IMR-90 (cell line): ENCODE results near the gene PLXNA4. TPM values are rescaled to one million over a fixed set of nuclear protein-coding genes. Genes with fewer than 3 reads are reported as not detected.

ENCODE experiments used
- ATAC-seq: fragments of 200-7000 bp; cut with Tn5 transposase; 2 replicates; pipeline ENCODE4 v1.9.1; 2020; ENCODE audit warnings: low read depth, mild to moderate bottlenecking, moderate library complexity
- BruUV-seq: library from RNA; stranded (reverse); fragments of 400-500 nt; replicated peaks from 2 replicates; lab custom pipeline; 2021; lab: Mats Ljungman, UMichigan
- CTCF ChIA-PET: fragments of 300-600 bp; formaldehyde crosslinking; extraction: SDS; loops from one replicate; lab custom pipeline; 2021; ENCODE audit warnings: antibody characterized with exemption; lab: Yijun Ruan, JAX
- POLR2A ChIA-PET: fragments of 300-600 bp; sonication (Branson Sonifier 250); formaldehyde crosslinking; loops from one replicate; lab custom pipeline; 2022; ENCODE audit warnings: antibody characterized with exemption; ENCODE audit not compliant: unreplicated experiment; lab: Charles Lee
- DNase-seq: peaks from one replicate; pipeline ENCODE4 v3.0.0; 2013
- H2AFZ ChIP-seq: replicated peaks from 2 replicates; pipeline ENCODE3; 2013; ENCODE audit warnings: low read length, mild to moderate bottlenecking; ENCODE audit not compliant: poor library complexity
- H2AK5ac ChIP-seq: 2 replicates; pipeline ENCODE4 v1.6.1; 2013; ENCODE audit warnings: low read depth, low read length, inconsistent platforms
- H2AK9ac ChIP-seq: replicated peaks from 2 replicates; pipeline ENCODE3; 2013; ENCODE audit warnings: mild to moderate bottlenecking, low read depth, low read length, moderate library complexity; ENCODE audit not compliant: poor library complexity
- H2BK120ac ChIP-seq: 2 replicates; pipeline ENCODE4 v1.6.1; 2013; ENCODE audit warnings: low read depth, low read length, inconsistent platforms
- H2BK15ac ChIP-seq: 3 replicates; pipeline ENCODE4 v1.6.1; 2013; ENCODE audit warnings: low read depth, low read length, inconsistent platforms
- H2BK20ac ChIP-seq: 2 replicates; pipeline ENCODE4 v1.6.1; 2013; ENCODE audit warnings: low read depth, mild to moderate bottlenecking, inconsistent platforms, low read length, moderate library complexity
- H2BK5ac ChIP-seq: 2 replicates; pipeline ENCODE4 v1.6.1; 2013; ENCODE audit warnings: mild to moderate bottlenecking, low read depth, low read length, inconsistent platforms; ENCODE audit not compliant: poor library complexity, severe bottlenecking
- H3K14ac ChIP-seq: replicated peaks from 2 replicates; pipeline ENCODE4 v1.6.1; 2013; ENCODE audit warnings: low read depth, low read length, inconsistent platforms
- H3K18ac ChIP-seq: 2 replicates; pipeline ENCODE4 v1.6.1; 2013; ENCODE audit warnings: low read depth, low read length, control low read depth
- H3K23ac ChIP-seq: 2 replicates; pipeline ENCODE4 v1.6.1; 2013; ENCODE audit warnings: low read depth, low read length, inconsistent platforms
- H3K27ac ChIP-seq: 2 replicates; pipeline ENCODE4 v1.5.1; 2013; ENCODE audit warnings: mild to moderate bottlenecking, control low read depth, low read length; ENCODE audit not compliant: insufficient read depth
- H3K27me3 ChIP-seq: 2 replicates; pipeline ENCODE4 v1.6.1; 2013; ENCODE audit warnings: low read length; ENCODE audit not compliant: control insufficient read depth, insufficient read depth
- H3K36me3 ChIP-seq: 2 replicates; pipeline ENCODE4 v1.6.1; 2013; ENCODE audit warnings: low read length, mixed read lengths; ENCODE audit not compliant: control insufficient read depth, insufficient read depth
- H3K4ac ChIP-seq: 2 replicates; pipeline ENCODE4 v1.6.1; 2013; ENCODE audit warnings: low read depth, low read length, inconsistent platforms
- H3K4me1 ChIP-seq: 2 replicates; pipeline ENCODE4 v1.6.1; 2013; ENCODE audit warnings: low read length, mixed read lengths; ENCODE audit not compliant: control insufficient read depth, insufficient read depth
- H3K4me2 ChIP-seq: 2 replicates; pipeline ENCODE4 v1.6.1; 2013; ENCODE audit warnings: low read depth, mild to moderate bottlenecking, control low read depth, low read length, moderate library complexity
- H3K4me3 ChIP-seq: 2 replicates; pipeline ENCODE4 v1.5.1; 2013; ENCODE audit warnings: low read depth, mild to moderate bottlenecking, control low read depth, low read length, moderate library complexity; ENCODE audit not compliant: insufficient read depth
- H3K56ac ChIP-seq: 2 replicates; pipeline ENCODE4 v1.6.1; 2013; ENCODE audit warnings: low read length, inconsistent platforms; ENCODE audit not compliant: insufficient read depth; ENCODE audit errors: extremely low read depth
- H3K79me1 ChIP-seq, 2 experiments: 2 replicates each; pipeline ENCODE4 v1.6.1; 2013; ENCODE audit warnings: low read length in 2 of 2, inconsistent platforms in 1 of 2, low read depth in 1 of 2
- H3K9ac ChIP-seq: 2 replicates; pipeline ENCODE4 v1.6.1; 2013; ENCODE audit warnings: low read depth, low read length, control low read depth
- H3K9me1 ChIP-seq: 2 replicates; pipeline ENCODE4 v1.6.1; 2013; ENCODE audit warnings: low read length, inconsistent platforms; ENCODE audit not compliant: insufficient read depth
- H3K9me3 ChIP-seq: 2 replicates; pipeline ENCODE4 v1.6.1; 2013; ENCODE audit warnings: low read length; ENCODE audit not compliant: control insufficient read depth, insufficient read depth
- H4K20me1 ChIP-seq: 2 replicates; pipeline ENCODE4 v1.6.1; 2013; ENCODE audit warnings: low read length, inconsistent platforms; ENCODE audit not compliant: insufficient read depth
- H4K5ac ChIP-seq: 2 replicates; pipeline ENCODE4 v1.6.1; 2013; ENCODE audit warnings: mild to moderate bottlenecking, low read depth, low read length, control low read depth
- H4K8ac ChIP-seq, 2 experiments: 2 replicates each; pipeline ENCODE4 v1.6.1; 2013; ENCODE audit warnings: low read depth in 2 of 2, low read length in 2 of 2, control low read depth in 1 of 2, inconsistent platforms in 1 of 2
- H4K91ac ChIP-seq: 2 replicates; pipeline ENCODE4 v1.6.1; 2013; ENCODE audit warnings: low read depth, low read length, inconsistent platforms; ENCODE audit not compliant: insufficient read depth
- BHLHE40 ChIP-seq: fragments of 150-350 bp; IDR thresholded peaks from 2 replicates; pipeline ENCODE4 v1.6.1; 2016; ENCODE audit warnings: mild to moderate bottlenecking, low read depth, low read length
- CEBPB ChIP-seq: IDR thresholded peaks from 2 replicates; pipeline ENCODE4 v1.6.1; 2012; ENCODE audit warnings: low read depth, low read length, improper control_type of control experiment
- FOS ChIP-seq: fragments of 150-350 bp; IDR thresholded peaks from 2 replicates; pipeline ENCODE4 v1.6.1; 2016; ENCODE audit warnings: low read depth, low read length
- MAFK ChIP-seq: IDR thresholded peaks from 2 replicates; pipeline ENCODE4 v1.6.1; 2012; ENCODE audit warnings: low read depth, low read length, improper control_type of control experiment
- MAZ ChIP-seq: IDR thresholded peaks from 2 replicates; pipeline ENCODE4 v1.6.1; 2012; ENCODE audit warnings: low read depth, mild to moderate bottlenecking, low read length, improper control_type of control experiment, moderate library complexity, borderline replicate concordance
- POLR2A ChIP-seq: IDR thresholded peaks from 2 replicates; pipeline ENCODE4 v1.6.1; 2012; ENCODE audit warnings: mild to moderate bottlenecking, low read depth, low read length
- RAD21 ChIP-seq: IDR thresholded peaks from 2 replicates; pipeline ENCODE4 v1.6.1; 2012; ENCODE audit warnings: low read length, improper control_type of control experiment
- RFX5 ChIP-seq: IDR thresholded peaks from 2 replicates; pipeline ENCODE4 v1.8.0; 2012; ENCODE audit warnings: low read depth, mild to moderate bottlenecking, low read length, moderate library complexity
- USF2 ChIP-seq: fragments of 150-350 bp; IDR thresholded peaks from 2 replicates; pipeline ENCODE4 v1.6.1; 2017; ENCODE audit warnings: mild to moderate bottlenecking, antibody characterized with exemption, low read length, low read depth
- WGBS, 2 experiments: methylation state at CpG; one replicate each; pipeline versions ENCODE4 v1.1.5 to v1.1.7; 2013; ENCODE audit warnings: missing lambda C conversion rate in 2 of 2; ENCODE audit not compliant: insufficient read length in 1 of 2; ENCODE audit errors: extremely low coverage in 2 of 2; 5-methylcytosine and 5-hydroxymethylcytosine counted together
- dilution Hi-C: fragments of 300-500 bp; cut with HindIII; formaldehyde crosslinking; loops from one replicate; pipeline ENCODE4 v1.14.3; 2018; ENCODE audit warnings: low sequenced_read_pairs; ENCODE audit not compliant: unreplicated experiment
- in situ Hi-C: fragments of 300-500 bp; cut with MboI; formaldehyde crosslinking; loops from 3 replicates; pipeline ENCODE4 v1.14.3; 2019; ENCODE audit warnings: low sequenced_read_pairs, inconsistent platforms, mixed read lengths
- intact Hi-C: fragments of 100-400 bp; cut with micrococcal nuclease; formaldehyde crosslinking; loops from 2 replicates; pipeline ENCODE4 v1.10.0; 2022
- polyA plus RNA-seq, 3 experiments: library from polyadenylated mRNA; depleted of rRNA; stranded (reverse); fragments of >200 nt; gene quantifications; 2 replicates each; pipeline ENCODE4 v1.2.3, GENCODE V29; 2012; ENCODE audit warnings: low replicate concordance in 1 of 3
- total RNA-seq: library from RNA; depleted of rRNA; stranded (reverse); fragments of >200 nt; gene quantifications from 2 replicates; pipeline ENCODE4 v1.2.3, GENCODE V29; 2012

Gene PLXNA4
- total and polyA plus RNA-seq, 2 of the 4 experiments (the other 2 are of a cell fraction) = under 0.01 TPM

- TF ChIP-seq CEBPB = no peak
These were observed 249.2 kb downstream of the PLXNA4 start (continued) for GRCh38 chr7:132326878-132327589.

GRCh38 chr7:132322970-132323369, 253.3 kb downstream of the PLXNA4 start:
- Histone ChIP-seq H2AK9ac (no peak overlapping the region), H3K4me3 (no peak overlapping the region), H2BK15ac (no peak overlapping the region), H3K27me3 (no peaks in the 10 kb centered on the region; the same call in 1 of the 2 replicates), H3K79me1 (no peaks in the 10 kb centered on the region), H3K36me3 (no peaks in the 10 kb centered on the region), H2BK20ac (no peak overlapping the region), H3K4ac (no peak overlapping the region), H3K18ac (no peak overlapping the region), H3K14ac (no peak overlapping the region), H3K27ac (no peak overlapping the region), H3K9ac (no peak overlapping the region), H2AFZ (no peak overlapping the region), H2AK5ac (no peak overlapping the region), H3K4me1 (no peaks in the 10 kb centered on the region), H3K4me2 (no peak overlapping the region), H4K5ac (no peak overlapping the region), H3K56ac (no peak overlapping the region), H4K91ac (no peak overlapping the region), H4K8ac (no peak overlapping the region), H3K9me1 (no peaks in the 10 kb centered on the region), H4K20me1 (no peaks in the 10 kb centered on the region), H2BK120ac (no peak overlapping the region), H3K9me3 (no peaks in the 10 kb centered on the region), H3K23ac (no peak overlapping the region), H2BK5ac (no peak overlapping the region)
- DNase-seq (no peak), ATAC-seq (no peak)
- no CpG with 5 or more reads among the region's 3 CpGs for WGBS, 2 experiments
- CTCF ChIA-PET = no interaction called here
- POLR2A ChIA-PET = no interaction called here
- in situ Hi-C loops (loop anchor here (10.0 to 25.0 kb wide), 2 partner anchors 252 to 1114 kb away; partner anchors contain the start of gene PLXNA4), intact Hi-C loops (no loop called here), dilution Hi-C loops (no loop called here)
- TF ChIP-seq USF2 = no peak
- TF ChIP-seq MAFK = no peak
- no peak for TF ChIP-seq MAZ
- TF ChIP-seq FOS = no peak
- no peak for TF ChIP-seq RAD21
- no peak for TF ChIP-seq POLR2A
- no peak for TF ChIP-seq RFX5
- no peak for TF ChIP-seq BHLHE40
- BruUV-seq = no TSS peak
